ENCODE measurements around the gene SHLD1. TPM values are rescaled to one million over a fixed set of nuclear protein-coding genes. Genes with fewer than 3 reads are reported as not detected.
"Not testable (repeated sequence)": the region's sequence is repeated elsewhere in the genome, so short reads cannot be mapped to it uniquely, and the experiment has no call there.

The SHLD1 gene
- total RNA-seq, 1 experiment from 2014 or later: 6.7 TPM

- TF ChIP-seq CTCF (conservative IDR thresholded peaks at IDR 0.05): no peak
- no peaks in the 10 kb centered on the region for H3K9me3 ChIP-seq (ENCODE audit: control insufficient read depth, low read depth, low read length)
- no peaks in the 10 kb centered on the region for H3K23me2 ChIP-seq (ENCODE audit: insufficient read length, low read depth, low read length, poor library complexity, severe bottlenecking)
- no peaks in the 10 kb centered on the region for H3K9me3 Mint-ChIP-seq
- no peaks in the 10 kb centered on the region for H4K20me1 ChIP-seq (ENCODE audit: control insufficient read depth, insufficient read depth, insufficient read length)
- no peak overlapping the region for H3K23ac ChIP-seq (ENCODE audit: insufficient read length, low read depth, low read length)
- no peak overlapping the region for H2AFZ ChIP-seq (ENCODE audit: low read length)
- peaks cover 24 to 28% of the 10 kb centered on the region in 2 experiments for H3K4me1 Mint-ChIP-seq
- H3K14ac ChIP-seq (ENCODE audit: insufficient read depth, low read length): no peak overlapping the region
- H2BK120ac ChIP-seq (ENCODE audit: low read depth, low read length, poor library complexity, severe bottlenecking): no peak overlapping the region
- no peak overlapping the region for H3K4ac ChIP-seq (ENCODE audit: low read depth, low read length)
- H2BK12ac ChIP-seq (ENCODE audit: insufficient read length, low read depth, low read length): no peak overlapping the region
- no peak overlapping the region for H4K5ac ChIP-seq (ENCODE audit: insufficient read length, low read depth, low read length)
- peaks cover 0 to 1% (median 0%) of the 10 kb centered on the region in 3 experiments; a peak in 1 of 7 replicates for H3K36me3 Mint-ChIP-seq (ENCODE audit: insufficient read depth in 1 of 3, low read depth in 3 of 3)
- H3K27ac ChIP-seq (ENCODE audit: insufficient read length, low read depth, low read length): no peak overlapping the region
- no peak overlapping the region for H2BK15ac ChIP-seq (ENCODE audit: low read depth, low read length)
- H3K18ac ChIP-seq (ENCODE audit: insufficient read length, low read depth, low read length): no peak overlapping the region
- H2AK5ac ChIP-seq (ENCODE audit: insufficient read length, low read length): no peak overlapping the region
- H3K27ac Mint-ChIP-seq: no peak overlapping the region
- no peak overlapping the region for H3K4me2 ChIP-seq (ENCODE audit: insufficient read depth, insufficient read length, low read length)
- H3K27me3 Mint-ChIP-seq (ENCODE audit: low read depth): no peaks in the 10 kb centered on the region
- no peak overlapping the region for H3K9ac ChIP-seq (ENCODE audit: extremely low read depth, insufficient read length, low read length)
- no peak for DNase-seq
- WGBS (ENCODE audit: extremely low coverage, insufficient read length, low lambda C conversion rate): no CpG with 5 or more reads among the region's 7 CpGs
- H2BK5ac ChIP-seq (ENCODE audit: insufficient read length, low read length): no peak overlapping the region
- no peak overlapping the region for H3T11ph ChIP-seq (ENCODE audit: low read length)
- no peaks in the 10 kb centered on the region for H3K4me1 ChIP-seq (ENCODE audit: insufficient read depth, low read length)
- no peak overlapping the region for H4K91ac ChIP-seq (ENCODE audit: insufficient read length, low read depth, low read length)
- no peaks in the 10 kb centered on the region for H3K79me2 ChIP-seq (ENCODE audit: insufficient read depth, low read length)
- no peak overlapping the region for H2BK20ac ChIP-seq (ENCODE audit: low read depth, low read length, poor library complexity, severe bottlenecking)
- H3K27me3 ChIP-seq (ENCODE audit: insufficient read depth, low read length): no peaks in the 10 kb centered on the region
- H3K79me1 ChIP-seq (ENCODE audit: insufficient read depth, low read depth, low read length, poor library complexity, severe bottlenecking): no peaks in the 10 kb centered on the region
- H4K8ac ChIP-seq (replicated peaks; ENCODE audit: insufficient read length, low read depth, low read length): no peak overlapping the region
- no peak overlapping the region for H3K56ac ChIP-seq (ENCODE audit: insufficient read length, low read depth, low read length)
- H3K4me3 Mint-ChIP-seq: no peak overlapping the region; a peak in 1 of 5 replicates
Observed at GRCh38 chr20:5797843-5798462, 47.8 kb downstream of the SHLD1 start.

GRCh38 chr20:5803754-5804303 lies 53.6 kb downstream of the SHLD1 start:
- H3K4me2 ChIP-seq (ENCODE audit: insufficient read depth, insufficient read length, low read length); H3K79me2 ChIP-seq (ENCODE audit: insufficient read depth, low read length); H4K8ac ChIP-seq (replicated peaks; ENCODE audit: insufficient read length, low read depth, low read length); H3K36me3 Mint-ChIP-seq (ENCODE audit: insufficient read depth in 1 of 3, low read depth in 3 of 3); H2BK20ac ChIP-seq (ENCODE audit: low read depth, low read length, poor library complexity, severe bottlenecking); H3K27ac ChIP-seq (ENCODE audit: insufficient read length, low read depth, low read length); H3K27ac Mint-ChIP-seq; H3K27me3 Mint-ChIP-seq (ENCODE audit: low read depth); H3K56ac ChIP-seq (ENCODE audit: insufficient read length, low read depth, low read length); H3K4ac ChIP-seq (ENCODE audit: low read depth, low read length); H4K91ac ChIP-seq (ENCODE audit: insufficient read length, low read depth, low read length); DNase-seq; H2AFZ ChIP-seq (ENCODE audit: low read length); H2AK5ac ChIP-seq (ENCODE audit: insufficient read length, low read length); H3K9ac ChIP-seq (ENCODE audit: extremely low read depth, insufficient read length, low read length); H3K9me3 Mint-ChIP-seq; H3K18ac ChIP-seq (ENCODE audit: insufficient read length, low read depth, low read length); H3K14ac ChIP-seq (ENCODE audit: insufficient read depth, low read length); H3K23me2 ChIP-seq (ENCODE audit: insufficient read length, low read depth, low read length, poor library complexity, severe bottlenecking); H4K5ac ChIP-seq (ENCODE audit: insufficient read length, low read depth, low read length); H3K79me1 ChIP-seq (ENCODE audit: insufficient read depth, low read depth, low read length, poor library complexity, severe bottlenecking); H2BK5ac ChIP-seq (ENCODE audit: insufficient read length, low read length); H3K23ac ChIP-seq (ENCODE audit: insufficient read length, low read depth, low read length); H3K9me3 ChIP-seq (ENCODE audit: control insufficient read depth, low read depth, low read length); H4K20me1 ChIP-seq (ENCODE audit: control insufficient read depth, insufficient read depth, insufficient read length); H2BK120ac ChIP-seq (ENCODE audit: low read depth, low read length, poor library complexity, severe bottlenecking); H3K4me1 ChIP-seq (ENCODE audit: insufficient read depth, low read length); H2BK15ac ChIP-seq (ENCODE audit: low read depth, low read length); H2BK12ac ChIP-seq (ENCODE audit: insufficient read length, low read depth, low read length); H3K4me3 Mint-ChIP-seq; H3K27me3 ChIP-seq (ENCODE audit: insufficient read depth, low read length); H3T11ph ChIP-seq (ENCODE audit: low read length): not testable (repeated sequence)
- peaks cover 16 to 21% of the 10 kb centered on the region in 2 experiments for H3K4me1 Mint-ChIP-seq
- WGBS (ENCODE audit: extremely low coverage, insufficient read length, low lambda C conversion rate): no CpG with 5 or more reads among the region's 13 CpGs

All from H9 (cell line).